GM19395 (cell line): Measurements from ENCODE around the gene KRT81.
A peak's percentile ranks its signal among the peaks of the same experiment; 100 is the strongest.

Experiments
- ATAC-seq: cut with Tn5 transposase; IDR thresholded peaks from one replicate; pipeline ENCODE4 v1.9.1; 2021; ENCODE audit warnings: mild to moderate bottlenecking, moderate library complexity; ENCODE audit not compliant: unreplicated experiment

The KRT81 gene

DNA sequence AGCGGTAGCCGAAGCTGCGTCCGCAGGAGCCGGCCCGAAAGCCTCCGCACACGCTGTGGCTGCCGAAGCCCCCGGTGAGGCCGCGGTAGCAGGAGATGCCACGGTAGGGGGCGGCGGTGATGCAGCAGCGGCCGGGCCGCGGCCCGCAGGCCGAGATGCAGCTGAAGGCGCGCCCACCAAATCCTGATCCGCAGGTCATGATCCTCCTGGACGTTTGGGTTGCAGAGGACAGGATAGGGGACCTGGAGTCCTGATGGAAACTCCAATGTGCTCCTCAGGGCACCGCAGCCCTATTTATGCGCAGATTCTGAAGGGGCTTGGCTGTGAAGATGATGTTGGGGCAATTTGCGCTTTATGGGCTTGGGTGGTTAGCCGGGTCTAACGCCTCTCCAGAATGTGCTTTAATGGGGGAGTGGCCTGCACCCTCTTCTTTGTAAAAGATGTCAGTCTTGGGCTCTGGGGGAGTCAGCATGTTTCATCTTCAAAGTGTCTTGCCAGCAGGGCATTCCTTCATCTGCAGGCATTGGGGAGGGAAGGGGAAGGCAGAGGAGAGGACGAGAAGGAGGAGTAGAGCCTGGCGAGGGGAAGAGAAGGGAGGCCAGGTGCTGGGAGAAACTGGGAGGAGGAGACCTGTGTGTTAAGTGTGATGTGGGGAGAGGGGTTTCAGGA is at the start of gene KRT81:
Gene KRT81 (minus strand): TSS at position 268 of the 669 bp plus-strand sequence. CDS start 69 bp downstream, at position 199.
- no peak for ATAC-seq

DNA sequence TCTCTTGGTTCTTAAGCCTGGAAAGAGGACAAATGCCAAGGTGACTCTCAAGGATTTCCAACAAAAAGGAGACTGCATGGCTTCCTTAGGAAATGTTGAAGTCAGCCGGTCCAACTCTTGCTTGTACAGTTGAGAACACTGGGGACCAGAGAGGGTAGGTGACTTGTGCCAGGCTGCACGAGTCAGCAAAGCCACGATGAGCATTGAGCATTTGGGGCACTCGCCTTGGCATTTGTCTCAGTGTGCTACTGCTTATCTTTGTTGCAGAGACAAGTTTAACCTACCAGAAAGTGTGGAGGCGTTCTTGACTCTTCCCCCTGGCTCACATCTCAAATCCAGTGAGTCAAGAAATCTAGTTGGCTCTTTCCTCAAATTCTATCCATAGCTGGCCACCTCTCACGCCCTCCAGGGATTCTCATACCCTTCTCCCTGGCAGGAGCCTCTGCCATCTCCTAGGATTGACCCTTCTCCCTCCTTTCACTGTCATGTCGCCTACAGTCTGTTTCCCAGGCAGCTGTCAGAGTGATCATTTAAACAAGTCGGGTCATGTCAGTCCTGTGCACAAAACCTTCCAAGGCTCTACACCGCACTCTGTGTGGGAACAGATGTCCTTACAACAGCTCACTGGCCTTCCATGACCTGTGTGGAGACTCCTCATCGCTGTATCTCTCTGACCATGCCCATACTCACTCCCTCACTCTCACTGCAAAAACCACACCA is 47.1 kb upstream of the KRT81 start:
- no peak for ATAC-seq

GRCh38 chr12:52337054-52337453 is 45.7 kb upstream of the KRT81 start:
- no peak for ATAC-seq

DNA sequence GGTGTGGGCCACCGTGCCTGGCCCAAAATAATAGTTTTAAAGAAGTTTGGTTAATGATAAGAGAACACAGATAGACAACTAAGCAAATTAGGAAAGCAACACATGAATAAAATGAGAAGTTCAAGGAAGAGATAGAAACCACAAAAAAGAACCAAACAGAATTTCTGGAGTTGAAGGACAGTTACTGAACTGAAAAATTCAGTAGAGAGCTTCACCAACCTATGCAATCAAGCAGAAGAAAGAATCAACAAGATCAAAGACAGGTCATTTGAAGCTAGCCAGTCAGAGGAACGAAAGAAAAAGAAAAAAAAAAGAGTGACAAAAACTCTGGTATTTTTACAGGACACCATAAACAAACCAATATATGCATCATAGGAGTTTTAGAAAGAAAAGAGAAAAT is 45.3 kb upstream of the KRT81 start:
- ATAC-seq: no peak

DNA sequence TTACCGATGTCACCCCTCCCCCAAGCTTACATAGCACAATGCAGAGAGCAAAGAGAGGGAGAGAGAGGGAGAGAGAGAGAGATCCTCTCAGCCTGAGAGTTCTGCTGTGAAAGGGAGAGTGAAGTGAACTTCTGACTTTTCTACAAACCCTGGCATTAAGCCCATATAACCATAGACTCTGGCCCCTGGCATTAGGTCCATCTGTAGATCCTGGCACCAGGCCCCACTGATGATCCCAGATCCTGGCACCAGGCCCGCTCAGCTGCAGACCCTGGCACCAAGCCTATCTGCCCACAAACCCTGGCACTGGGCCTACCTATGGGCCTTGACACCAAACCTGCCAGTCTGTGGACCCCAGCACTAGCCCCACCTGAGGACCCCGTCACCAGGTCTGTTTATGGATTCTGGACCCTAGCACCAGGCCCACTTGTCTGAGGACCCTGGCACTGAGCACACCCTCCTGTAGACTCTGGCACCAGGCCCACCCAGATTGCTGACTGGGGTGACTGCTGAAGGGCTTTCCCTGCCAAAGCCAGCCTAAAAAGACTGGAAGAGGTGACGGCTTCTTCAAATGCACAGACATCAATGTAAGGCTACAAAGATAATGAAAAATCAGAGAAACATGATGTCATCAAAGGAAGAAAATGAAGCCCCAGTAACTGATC is 44.4 kb upstream of the KRT81 start:
- ATAC-seq: no peak

GRCh38 chr12:52334185-52334584 is 42.9 kb upstream of the KRT81 start:
- no peak for ATAC-seq

DNA sequence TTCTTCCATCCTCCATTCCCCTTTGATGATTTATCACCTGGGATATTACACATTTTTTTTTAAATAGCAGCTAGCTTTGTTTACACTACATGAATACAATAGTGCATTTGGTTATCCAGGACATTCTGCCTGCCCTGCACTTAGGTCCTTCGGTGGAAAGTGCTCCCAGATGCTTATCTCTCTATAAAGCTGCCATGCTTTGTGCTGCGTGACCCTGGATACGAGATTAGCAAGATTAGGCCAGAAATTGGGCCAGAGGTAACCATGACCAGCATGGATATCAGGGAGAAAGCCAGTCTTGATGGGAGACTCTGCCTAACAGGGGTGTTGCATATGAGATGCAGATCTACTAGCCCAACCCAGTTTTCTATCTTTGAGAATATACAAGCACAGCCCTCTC is 42.0 kb upstream of the KRT81 start:
- no peak for ATAC-seq

DNA sequence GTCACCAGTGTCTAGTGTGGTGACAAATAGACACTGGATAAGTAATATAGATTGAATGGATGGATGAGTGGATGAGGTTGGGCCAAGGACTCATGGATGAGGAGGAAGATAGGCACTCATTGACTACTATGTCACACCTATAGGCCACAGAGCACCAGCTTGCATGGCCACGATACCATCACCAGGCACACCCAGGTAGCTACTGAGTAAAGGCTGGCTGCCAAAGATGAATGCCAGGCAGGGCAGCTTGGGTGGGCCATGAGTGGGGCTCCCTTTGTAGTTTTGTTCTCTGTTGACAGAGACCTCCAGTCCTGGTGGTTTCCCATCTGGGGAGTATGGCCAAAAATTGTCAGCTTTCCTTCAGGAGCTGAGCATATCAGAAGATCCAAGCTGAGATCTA is 41.0 kb upstream of the KRT81 start:
- ATAC-seq: no peak

DNA sequence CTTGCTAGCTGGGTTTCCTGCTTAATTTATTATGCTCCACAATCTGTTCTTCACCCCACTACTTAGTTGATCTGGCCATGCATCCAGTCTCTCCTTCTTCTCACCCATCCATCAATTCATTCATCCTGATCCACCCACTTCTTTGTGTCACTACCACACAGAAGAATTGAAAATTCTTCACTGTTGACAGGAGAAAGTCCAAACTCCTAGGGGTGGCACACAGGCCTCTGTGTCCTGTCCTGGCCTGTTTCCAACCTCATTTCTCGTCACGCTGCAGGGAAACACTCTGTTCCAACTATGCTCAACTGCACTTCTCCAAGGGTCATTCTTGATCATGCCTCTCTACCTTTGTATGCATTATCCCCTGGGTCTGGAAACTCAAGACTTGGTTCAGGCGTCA is 40.5 kb upstream of the KRT81 start:
- no peak for ATAC-seq

- ATAC-seq: no peak
Observed at GRCh38 chr12:52331039-52331438, 39.7 kb upstream of the KRT81 start.

GRCh38 chr12:52327830-52328500 is 36.6 kb upstream of the KRT81 start:
- ATAC-seq: no peak

DNA sequence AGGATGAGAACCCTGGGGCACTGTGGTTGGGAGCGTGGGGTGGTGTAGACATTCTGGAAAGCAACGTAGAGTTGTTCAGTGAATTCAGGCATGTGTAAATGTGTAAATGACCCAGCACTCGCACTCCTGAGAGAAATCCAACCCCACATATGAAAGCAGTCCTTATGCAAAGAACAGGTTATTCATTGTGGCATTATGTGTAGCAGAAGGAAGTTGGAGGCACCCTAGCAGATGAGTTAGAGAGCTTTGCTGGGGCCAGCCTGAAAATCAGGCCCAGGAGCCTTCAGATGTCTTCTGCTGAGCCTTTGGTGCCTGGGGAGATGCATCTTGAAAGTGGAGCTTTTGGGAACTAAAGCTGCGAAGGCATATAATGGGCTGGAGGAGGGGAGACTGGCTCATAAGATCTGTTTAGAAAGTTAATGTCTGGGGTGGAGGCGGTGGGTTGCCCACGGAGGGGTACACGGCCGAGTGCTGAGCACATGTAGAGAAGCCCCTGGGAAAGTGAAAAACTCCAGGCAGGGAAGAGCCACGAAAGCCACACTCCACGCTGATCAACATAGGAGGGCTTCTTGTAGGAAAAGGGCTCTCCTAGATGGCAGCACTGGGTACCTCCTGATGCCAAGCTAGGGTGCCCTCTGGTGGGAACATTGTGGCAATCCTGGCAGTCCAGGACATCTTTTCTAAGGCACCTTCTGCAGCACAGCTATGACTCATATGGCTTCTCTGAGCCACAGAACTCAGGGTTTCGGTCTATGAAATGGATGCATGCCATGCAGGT is 35.9 kb upstream of the KRT81 start:
- peak; percentile 98 for ATAC-seq

DNA sequence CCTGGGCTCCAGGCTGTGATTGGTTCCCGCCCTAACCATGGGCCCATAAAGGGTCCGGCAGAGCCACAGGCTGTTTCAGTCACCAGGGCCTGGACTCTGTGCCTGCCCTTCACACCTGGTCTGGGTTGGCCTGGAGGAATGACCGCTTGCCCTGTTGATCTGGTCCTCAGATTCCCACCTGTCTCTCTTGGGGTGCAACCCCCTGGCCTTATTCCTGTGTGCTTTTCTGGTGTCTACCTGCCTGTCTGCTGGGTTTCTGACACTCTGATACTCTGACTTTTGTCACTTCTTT is 32.8 kb upstream of the KRT81 start:
- ATAC-seq: no peak

- ATAC-seq: no peak
Observed at GRCh38 chr12:52323416-52324152, 32.2 kb upstream of the KRT81 start.

DNA sequence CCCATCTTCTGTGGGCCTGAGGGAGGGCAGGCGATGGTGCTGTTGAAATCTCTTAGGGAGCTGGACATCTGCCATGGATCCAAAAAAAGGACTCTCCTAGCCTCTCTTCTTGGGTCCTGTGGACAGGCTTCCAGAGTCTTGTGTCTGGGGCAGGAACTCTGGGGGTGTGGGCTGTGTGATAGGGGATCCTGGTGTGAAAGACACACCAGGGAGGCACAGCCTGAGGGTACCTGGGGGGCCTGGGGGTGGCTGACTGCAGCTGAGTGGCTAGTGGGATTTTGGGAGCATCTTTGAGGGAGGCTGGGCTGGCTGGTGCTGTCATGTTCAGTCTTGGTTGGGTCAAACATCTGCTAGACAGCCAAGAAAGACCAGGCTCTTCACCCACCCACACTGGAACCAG is 31.7 kb upstream of the KRT81 start:
- no peak for ATAC-seq

GRCh38 chr12:52322069-52322468 is 30.7 kb upstream of the KRT81 start:
- ATAC-seq: no peak

DNA sequence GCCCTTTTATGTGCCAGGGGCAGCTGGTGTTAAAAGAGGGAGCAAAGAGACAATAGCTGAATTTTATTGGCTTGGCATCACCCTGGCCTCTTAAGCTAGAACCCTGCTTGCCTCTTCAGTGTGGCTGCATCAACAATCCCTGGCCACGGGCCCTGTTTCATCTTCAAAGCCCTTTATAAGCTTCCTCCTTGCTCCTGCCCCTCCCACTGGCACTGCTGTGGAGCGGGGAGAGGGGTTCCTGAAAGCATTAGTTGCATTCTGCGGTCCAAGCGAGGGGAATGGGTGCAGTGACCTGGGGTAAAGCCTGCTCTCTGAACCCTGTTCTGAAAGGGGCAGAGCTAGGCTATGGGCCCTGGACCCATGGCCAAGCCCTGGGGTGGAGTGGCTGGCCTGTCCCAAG is 30.1 kb upstream of the KRT81 start:
- no peak for ATAC-seq

GRCh38 chr12:52320784-52321400 is 29.6 kb upstream of the KRT81 start, which contains the start of gene KRT83:
TSS of gene KRT83 (minus strand) at chr12:52321398. CDS start at chr12:52321335, 63 bp downstream.
- ATAC-seq: no peak

DNA sequence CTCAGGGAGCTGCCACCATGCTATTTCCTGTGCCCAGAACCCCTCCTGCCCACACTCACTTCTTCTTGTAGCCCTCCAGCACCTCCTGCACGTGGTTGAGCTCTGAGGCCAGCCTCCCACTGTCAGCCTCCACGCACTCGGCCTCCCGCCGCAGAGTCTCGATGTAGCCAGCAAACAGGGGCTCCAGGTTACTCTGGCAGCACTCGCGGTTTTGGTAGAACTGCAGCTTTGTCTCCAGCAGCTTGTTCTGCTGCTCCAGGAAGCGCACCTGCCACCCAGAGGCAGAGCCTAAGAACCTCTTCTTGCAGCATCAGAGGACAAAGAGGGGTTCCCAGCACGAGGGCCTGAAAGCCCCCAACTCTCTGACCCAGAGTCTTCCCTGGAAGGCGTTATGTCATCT is 27.8 kb upstream of the KRT81 start:
- no peak for ATAC-seq
